ENCODE measurements around the gene RERE.

DNA sequence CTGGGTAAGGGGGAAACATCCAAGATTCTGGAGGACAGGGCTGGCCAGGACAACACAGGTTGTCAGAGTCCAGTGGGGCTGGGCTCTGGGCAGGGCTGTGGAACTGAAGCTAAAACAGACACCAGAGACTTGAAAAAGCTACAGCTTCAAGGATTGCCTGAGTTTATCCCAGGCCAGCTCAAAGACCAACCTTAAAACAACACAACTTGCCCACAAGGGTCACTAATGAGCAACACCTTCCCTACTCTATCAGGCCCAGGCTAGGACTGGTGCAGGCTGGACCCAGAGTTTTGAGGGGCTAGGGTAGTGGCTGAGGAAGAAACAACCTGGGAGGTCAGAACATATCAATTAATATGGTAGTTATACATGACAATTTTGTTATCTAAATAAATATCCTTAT, 338.9 kb downstream of the RERE start:
- TF ChIP-seq, protein P1, sequence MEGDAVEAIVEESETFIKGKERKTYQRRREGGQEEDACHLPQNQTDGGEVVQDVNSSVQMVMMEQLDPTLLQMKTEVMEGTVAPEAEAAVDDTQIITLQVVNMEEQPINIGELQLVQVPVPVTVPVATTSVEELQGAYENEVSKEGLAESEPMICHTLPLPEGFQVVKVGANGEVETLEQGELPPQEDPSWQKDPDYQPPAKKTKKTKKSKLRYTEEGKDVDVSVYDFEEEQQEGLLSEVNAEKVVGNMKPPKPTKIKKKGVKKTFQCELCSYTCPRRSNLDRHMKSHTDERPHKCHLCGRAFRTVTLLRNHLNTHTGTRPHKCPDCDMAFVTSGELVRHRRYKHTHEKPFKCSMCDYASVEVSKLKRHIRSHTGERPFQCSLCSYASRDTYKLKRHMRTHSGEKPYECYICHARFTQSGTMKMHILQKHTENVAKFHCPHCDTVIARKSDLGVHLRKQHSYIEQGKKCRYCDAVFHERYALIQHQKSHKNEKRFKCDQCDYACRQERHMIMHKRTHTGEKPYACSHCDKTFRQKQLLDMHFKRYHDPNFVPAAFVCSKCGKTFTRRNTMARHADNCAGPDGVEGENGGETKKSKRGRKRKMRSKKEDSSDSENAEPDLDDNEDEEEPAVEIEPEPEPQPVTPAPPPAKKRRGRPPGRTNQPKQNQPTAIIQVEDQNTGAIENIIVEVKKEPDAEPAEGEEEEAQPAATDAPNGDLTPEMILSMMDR (IDR thresholded peaks at IDR 0.05; ENCODE audit: poor library complexity): no peak
- TF ChIP-seq EZH2 (IDR thresholded peaks at IDR 0.05; ENCODE audit: borderline replicate concordance) (no peak), EZH2phosphoT487 (IDR thresholded peaks at IDR 0.05; ENCODE audit: low read depth, severe bottlenecking, unreplicated experiment) (no peak)

Measured in hepatocyte (in vitro differentiated cells).